ENCODE results near the gene ZNF157.

DNA sequence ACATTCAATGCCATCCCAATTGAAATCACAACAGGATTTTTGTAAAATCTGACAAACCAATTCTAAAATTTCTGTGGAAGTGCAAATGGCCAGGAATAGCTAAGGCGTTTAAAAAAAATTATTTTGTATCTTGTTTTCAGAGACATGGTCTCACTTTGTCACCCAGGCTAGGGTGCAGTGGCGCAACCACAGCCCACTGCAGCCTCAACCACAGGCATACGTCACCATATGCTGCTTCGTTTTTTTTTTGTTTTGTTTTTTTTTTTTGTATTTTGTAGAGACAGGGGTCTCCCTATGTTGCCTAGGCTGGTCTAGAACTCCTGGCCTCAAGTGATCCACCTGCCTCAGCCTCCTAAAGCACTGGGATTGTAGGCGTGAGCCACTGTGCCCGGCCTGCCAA lies 88.2 kb downstream of the ZNF157 start:
- TF ChIP-seq, protein P1, sequence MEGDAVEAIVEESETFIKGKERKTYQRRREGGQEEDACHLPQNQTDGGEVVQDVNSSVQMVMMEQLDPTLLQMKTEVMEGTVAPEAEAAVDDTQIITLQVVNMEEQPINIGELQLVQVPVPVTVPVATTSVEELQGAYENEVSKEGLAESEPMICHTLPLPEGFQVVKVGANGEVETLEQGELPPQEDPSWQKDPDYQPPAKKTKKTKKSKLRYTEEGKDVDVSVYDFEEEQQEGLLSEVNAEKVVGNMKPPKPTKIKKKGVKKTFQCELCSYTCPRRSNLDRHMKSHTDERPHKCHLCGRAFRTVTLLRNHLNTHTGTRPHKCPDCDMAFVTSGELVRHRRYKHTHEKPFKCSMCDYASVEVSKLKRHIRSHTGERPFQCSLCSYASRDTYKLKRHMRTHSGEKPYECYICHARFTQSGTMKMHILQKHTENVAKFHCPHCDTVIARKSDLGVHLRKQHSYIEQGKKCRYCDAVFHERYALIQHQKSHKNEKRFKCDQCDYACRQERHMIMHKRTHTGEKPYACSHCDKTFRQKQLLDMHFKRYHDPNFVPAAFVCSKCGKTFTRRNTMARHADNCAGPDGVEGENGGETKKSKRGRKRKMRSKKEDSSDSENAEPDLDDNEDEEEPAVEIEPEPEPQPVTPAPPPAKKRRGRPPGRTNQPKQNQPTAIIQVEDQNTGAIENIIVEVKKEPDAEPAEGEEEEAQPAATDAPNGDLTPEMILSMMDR (IDR thresholded peaks at IDR 0.05 in 4 of 5, conservative IDR thresholded peaks at IDR 0.05 in 1 of 5) = no peak
- no peak for TF ChIP-seq POLR2A (IDR thresholded peaks at IDR 0.05)
